Measurements from ENCODE around the gene STK26.
"Not testable (repeated sequence)": the region's sequence is repeated elsewhere in the genome, so short reads cannot be mapped to it uniquely, and the experiment has no call there.

STK26 gene

GRCh38 chrX:132040066-132040465, 17.0 kb downstream of the STK26 start:
- DNase-seq, result no peak

- no peak for DNase-seq
Observed at GRCh38 chrX:132041015-132041414, 17.9 kb downstream of the STK26 start.

DNA sequence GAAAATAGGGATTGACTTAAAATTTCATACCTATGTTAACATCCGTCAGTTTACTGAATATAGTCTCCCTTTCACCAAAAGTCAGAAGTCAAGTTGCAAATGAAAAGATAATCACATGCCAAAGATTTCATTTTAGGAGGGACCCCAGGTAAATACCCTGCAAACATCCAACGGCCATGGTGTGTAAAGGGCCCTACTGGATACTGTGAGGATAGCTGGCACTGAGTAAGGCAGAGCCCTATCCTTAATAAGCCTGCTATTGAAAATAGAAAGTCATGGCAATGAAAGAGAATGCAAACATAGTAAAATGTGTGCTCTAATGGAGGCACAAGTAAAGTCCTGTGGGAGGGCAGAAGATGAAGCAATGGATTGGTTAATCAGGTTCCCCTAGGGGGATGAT, 20.9 kb downstream of the STK26 start:
- DNase-seq, result no peak

GRCh38 chrX:132044953-132045352, 21.9 kb downstream of the STK26 start:
- DNase-seq, result no peak

GRCh38 chrX:132045456-132045855, 22.4 kb downstream of the STK26 start:
- no peak for DNase-seq

GRCh38 chrX:132046533-132046932, 23.4 kb downstream of the STK26 start:
- no peak for DNase-seq

DNA sequence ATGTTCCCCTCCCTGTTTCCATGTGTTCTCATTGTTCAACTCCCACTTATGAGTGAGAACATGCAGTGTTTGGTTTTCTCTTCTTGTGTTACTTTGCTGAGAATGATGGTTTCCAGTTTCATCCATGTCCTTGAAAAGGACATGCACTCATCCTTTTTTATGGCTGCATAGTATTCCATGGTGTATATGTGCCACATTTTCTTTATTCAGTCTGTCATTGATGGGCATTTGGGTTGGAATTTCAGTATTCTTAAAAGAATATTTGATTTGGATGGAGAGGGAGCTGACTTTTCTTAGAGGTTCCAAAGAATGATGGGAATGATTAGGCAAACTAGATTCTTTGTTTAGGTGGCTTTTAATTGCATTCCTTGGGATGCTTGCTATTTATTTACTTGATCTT, 28.7 kb downstream of the STK26 start:
- not testable (repeated sequence) for DNase-seq

DNA sequence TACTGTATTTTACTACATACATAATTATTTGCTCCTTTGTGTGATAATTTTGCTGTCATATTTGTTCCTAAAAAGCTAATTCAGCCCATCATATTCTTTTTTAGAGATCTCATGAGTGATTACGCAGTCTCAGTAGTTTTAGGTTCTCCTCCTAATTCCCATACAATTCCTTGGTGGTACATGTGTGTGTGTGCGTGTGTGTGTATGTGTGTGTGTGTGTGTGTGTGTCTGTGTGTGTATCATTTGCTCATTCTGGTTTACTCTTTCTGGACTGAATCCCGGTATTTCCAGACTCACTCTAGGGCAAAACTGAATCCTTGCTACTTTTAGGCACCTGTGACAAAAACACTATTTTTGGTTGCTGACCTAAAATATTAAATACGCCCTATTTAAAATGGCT, 34.9 kb downstream of the STK26 start:
- DNase-seq, result no peak

GRCh38 chrX:132058975-132059374, 35.9 kb downstream of the STK26 start:
- DNase-seq, result no peak

- DNase-seq, result no peak
Observed at GRCh38 chrX:132059973-132060540, 37.0 kb downstream of the STK26 start.

- DNase-seq, result no peak
Observed at GRCh38 chrX:132063334-132063733, 40.2 kb downstream of the STK26 start.

DNA sequence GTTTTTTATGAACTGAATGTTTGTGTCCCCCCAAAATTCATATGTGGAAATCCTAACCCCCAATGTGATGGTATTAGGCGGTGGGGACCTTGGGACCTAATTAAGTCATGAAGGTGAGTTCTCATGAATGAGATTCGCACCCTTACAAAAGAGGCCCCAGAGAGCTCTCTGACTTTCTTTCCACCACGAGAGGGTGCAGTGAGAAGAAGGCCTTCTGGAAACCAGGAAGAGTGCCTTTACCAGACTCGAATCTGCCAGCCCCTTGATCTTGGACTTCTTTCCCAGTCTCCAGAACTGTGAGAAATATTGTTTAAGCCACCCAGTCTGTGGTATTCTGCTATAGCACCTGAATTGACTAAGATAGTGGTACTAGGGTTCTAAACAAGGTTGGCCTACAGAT, 40.8 kb downstream of the STK26 start:
- DNase-seq, result no peak

DNA sequence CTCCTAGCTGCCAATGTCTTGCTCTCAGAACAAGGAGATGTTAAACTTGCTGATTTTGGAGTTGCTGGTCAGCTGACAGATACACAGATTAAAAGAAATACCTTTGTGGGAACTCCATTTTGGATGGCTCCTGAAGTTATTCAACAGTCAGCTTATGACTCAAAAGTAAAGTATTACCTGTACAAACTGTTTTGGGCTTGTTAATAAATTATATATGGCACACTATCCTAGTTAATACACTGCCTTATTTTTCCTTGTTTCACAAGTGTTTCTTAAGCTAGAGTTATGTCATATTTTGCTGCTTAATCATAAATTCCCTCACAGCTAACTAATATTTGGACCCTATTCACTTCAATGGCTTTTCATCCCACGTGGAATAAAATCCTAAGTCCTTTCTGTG, 45.3 kb downstream of the STK26 start:
- DNase-seq, result no peak

DNA sequence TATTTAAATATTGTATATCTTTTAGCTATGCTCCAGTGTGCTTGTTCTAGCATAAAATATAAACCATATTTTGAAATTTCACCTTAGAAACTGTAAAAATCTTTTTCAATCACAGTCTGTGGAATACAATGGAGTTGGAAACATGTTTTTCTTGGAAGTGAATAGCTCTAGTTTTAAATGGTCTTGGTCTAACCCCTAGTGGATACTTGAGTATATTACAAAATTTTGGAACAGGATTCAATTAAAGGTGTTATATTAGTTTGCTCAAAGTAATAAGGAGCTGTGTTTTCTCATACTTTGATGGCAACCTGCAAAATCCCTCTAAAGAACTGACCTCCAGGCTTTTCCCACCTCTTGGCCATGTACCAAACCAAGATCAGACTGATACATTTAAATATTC, 48.2 kb downstream of the STK26 start:
- DNase-seq, result no peak

GRCh38 chrX:132077414-132077813, 54.3 kb downstream of the STK26 start:
- DNase-seq, result no peak

- DNase-seq, result no peak
Observed at GRCh38 chrX:132077912-132078311, 54.8 kb downstream of the STK26 start.

GRCh38 chrX:132085786-132086185, 62.7 kb downstream of the STK26 start:
- no peak for DNase-seq

- DNase-seq, result no peak
Observed at GRCh38 chrX:132086672-132087071, 63.6 kb downstream of the STK26 start.

DNA sequence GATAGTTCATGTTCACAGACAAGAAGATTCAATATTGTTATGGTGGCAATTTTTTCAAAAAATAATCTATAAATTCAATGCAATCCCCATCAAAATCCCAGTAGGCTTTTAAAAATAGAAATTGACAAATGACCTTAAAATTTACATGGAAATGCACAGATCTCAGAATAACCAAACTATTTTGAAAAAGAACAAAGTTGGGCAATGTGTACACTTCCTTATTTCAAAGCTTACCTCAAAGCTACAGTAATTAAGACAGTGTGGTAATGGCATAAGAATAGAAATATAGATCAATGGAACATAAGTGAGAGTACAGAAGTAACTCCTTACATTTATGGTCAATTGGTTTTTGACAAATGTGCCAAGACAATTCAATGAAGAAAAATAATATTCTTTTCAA, 65.8 kb downstream of the STK26 start:
- DNase-seq, result no peak

GRCh38 chrX:132090403-132091159, 67.5 kb downstream of the STK26 start:
- DNase-seq, result no peak

DNA sequence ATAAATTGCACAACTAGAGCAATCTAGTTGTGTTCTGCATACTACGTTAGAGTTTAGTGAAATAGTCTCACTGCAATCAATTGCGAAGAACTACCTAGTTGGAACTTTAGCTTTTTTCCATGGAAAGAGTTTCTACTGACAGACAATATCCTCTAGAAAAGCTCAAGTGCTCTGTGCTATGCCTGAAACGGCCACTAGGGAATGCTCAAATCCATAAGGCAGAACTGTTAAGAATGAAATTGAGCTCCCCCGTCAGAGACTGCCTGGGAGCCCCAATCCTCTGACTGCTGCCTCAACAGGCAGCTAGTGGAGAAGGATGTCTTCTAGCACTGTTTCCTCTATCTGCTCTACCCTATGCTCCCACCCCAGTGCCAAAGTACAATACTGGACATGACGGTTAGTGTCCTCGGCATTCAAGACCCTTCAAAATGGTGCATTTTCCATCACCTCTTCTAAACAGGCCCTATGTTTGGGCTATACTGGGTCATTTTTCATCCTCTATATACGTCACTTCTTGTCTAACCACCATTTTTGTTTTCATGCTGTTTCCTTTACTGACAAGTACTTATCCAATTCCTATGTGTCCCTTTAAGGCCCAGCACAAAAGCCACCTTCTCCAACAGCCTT, 69.5 kb downstream of the STK26 start:
- DNase-seq, result no peak

DNA sequence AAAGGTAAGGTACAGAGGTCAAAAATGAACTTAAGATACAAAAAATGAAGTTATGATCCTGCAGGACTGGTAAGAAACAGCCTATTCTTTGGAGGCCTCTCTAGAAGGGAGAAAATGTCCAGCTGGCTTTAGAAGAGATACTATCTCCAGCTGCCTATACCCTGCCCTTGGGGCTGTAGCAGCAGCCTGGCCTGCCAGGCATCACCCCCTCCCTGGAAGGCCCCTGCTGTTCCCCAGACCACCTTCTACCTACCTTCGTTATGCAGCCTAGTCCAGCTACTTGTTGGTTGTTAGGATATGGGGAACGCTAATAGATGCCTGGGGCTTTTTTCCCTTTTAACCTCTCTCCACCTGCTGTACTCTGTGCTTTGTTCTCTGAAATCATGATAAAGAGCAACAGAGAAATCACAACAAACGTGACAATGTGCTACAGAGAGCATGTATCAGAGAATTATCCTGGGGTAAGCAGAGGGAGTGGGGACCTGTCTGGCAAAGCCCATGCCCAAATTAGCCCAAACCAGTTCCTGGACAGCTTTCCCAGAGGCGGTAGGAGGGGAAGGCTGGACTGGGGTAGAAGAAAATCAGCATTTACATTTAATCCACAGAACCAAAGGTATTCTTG, 70.2 kb downstream of the STK26 start:
- DNase-seq, result no peak

GRCh38 chrX:132094164-132094563, 71.1 kb downstream of the STK26 start:
- no peak for DNase-seq

DNA sequence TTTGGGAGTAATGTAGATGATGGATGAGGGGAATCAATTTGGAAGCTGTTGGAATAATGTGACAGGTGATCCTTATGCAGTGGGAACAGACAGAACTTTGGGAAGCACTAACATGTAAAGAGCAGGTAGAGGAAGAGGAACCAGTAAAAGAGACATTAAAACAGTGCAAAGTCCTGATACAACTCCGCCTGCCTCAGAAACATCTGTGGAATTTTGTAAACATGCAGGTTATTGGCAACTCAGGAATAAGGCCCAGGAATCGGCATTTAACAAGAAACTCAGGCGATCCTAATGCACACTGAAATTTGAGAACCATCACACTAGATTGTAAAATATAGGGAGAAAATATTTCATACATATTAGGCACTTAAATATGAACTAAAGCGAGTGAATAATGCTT, 75.6 kb downstream of the STK26 start:
- DNase-seq, result not testable (repeated sequence)
